K562 (cell line): Measurements from ENCODE around the gene PELI1. TPM values are rescaled to one million over a fixed set of nuclear protein-coding genes. Genes with fewer than 3 reads are reported as not detected.

Experiments used
- ATAC-seq: fragments of 200-7000 bp; cut with Tn5 transposase; 3 replicates; pipeline ENCODE4 v1.9.1; 2020; ENCODE audit warnings: moderate library complexity
- BruUV-seq: library from RNA; stranded (reverse); fragments of 400-500 nt; replicated peaks from 2 replicates; lab custom pipeline; 2021; lab: Mats Ljungman, UMichigan
- CTCF ChIA-PET: fragments of 300-600 bp; formaldehyde crosslinking; extraction: SDS; loops from one replicate; lab custom pipeline; 2021; ENCODE audit warnings: low intra/inter-chr PET ratio; lab: Yijun Ruan, JAX
- POLR2A ChIA-PET: fragments of 300-600, 350-650 bp; sonication (Branson Sonifier 250); formaldehyde crosslinking; extraction: SDS; loops from one replicate; lab custom pipeline; 2021; ENCODE audit warnings: antibody characterized with exemption, inconsistent platforms; lab: Yijun Ruan, JAX
- DNase-seq, 4 experiments: peaks; one replicate each; pipeline versions ENCODE4 v3.0.0 to v3.0.0-alpha.2; 2011 to 2018; ENCODE audit warnings: low spot score in 3 of 4, mixed read lengths in 3 of 4; ENCODE audit errors: extremely low read depth in 1 of 4
- FAIRE-seq: peaks from 2 replicates; lab custom pipeline; 2011; peaks lifted over from hg19 to GRCh38; lab: Jason Lieb, UNC
- H2AFZ ChIP-seq: 2 replicates; pipeline ENCODE4 v1.6.0; 2011; ENCODE audit warnings: low read depth, low read length, control low read depth, inconsistent platforms
- H3K27ac ChIP-seq: fragments of 200-600 bp; 3 replicates; pipeline ENCODE4 v1.8.0; 2011; ENCODE audit warnings: low read depth, mild to moderate bottlenecking, control low read depth, inconsistent platforms, low read length, moderate library complexity, mixed read lengths; ENCODE audit errors: extremely low read depth
- H3K27me3 ChIP-seq, 2 experiments: fragments of 300-600 bp in 1 of 2; 2 replicates in 1 of 2; 3 replicates in 1 of 2; pipeline versions ENCODE4 v1.6.0 to v1.8.0; 2011; ENCODE audit warnings: inconsistent platforms in 2 of 2, low read length in 2 of 2, mild to moderate bottlenecking in 1 of 2, mixed read lengths in 1 of 2, moderate library complexity in 1 of 2; ENCODE audit not compliant: control insufficient read depth in 2 of 2, insufficient read depth in 2 of 2
- H3K36me3 ChIP-seq: fragments of 300-600 bp; 3 replicates; pipeline ENCODE4 v1.8.0; 2011; ENCODE audit warnings: mild to moderate bottlenecking, low read length, inconsistent platforms; ENCODE audit not compliant: control insufficient read depth, insufficient read depth
- H3K4me1 ChIP-seq, 2 experiments: fragments of 200-600 bp in 1 of 2; replicated peaks in 1 of 2; 2 replicates in 1 of 2; 3 replicates in 1 of 2; pipeline versions ENCODE4 v1.5.1 to v1.8.0; 2011; ENCODE audit warnings: inconsistent platforms in 2 of 2, low read length in 2 of 2, mild to moderate bottlenecking in 1 of 2, mixed read lengths in 1 of 2, moderate library complexity in 1 of 2; ENCODE audit not compliant: control insufficient read depth in 2 of 2, insufficient read depth in 2 of 2
- H3K4me2 ChIP-seq: 2 replicates; pipeline ENCODE4 v1.6.1; 2011; ENCODE audit warnings: low read length, control low read depth, inconsistent platforms, mixed read lengths; ENCODE audit not compliant: insufficient read depth
- H3K4me3 ChIP-seq: fragments of 200-600 bp; sonication (generic), shearing (Covaris generic); 2 replicates; pipeline ENCODE4 v1.5.1; 2016; ENCODE audit warnings: control low read depth, inconsistent platforms
- H3K79me2 ChIP-seq: fragments of 200-600 bp; 3 replicates; pipeline ENCODE4 v1.8.0; 2011; ENCODE audit warnings: low read length, inconsistent platforms; ENCODE audit not compliant: control insufficient read depth, insufficient read depth
- H3K9ac ChIP-seq, 2 experiments: 2 replicates each; pipeline versions ENCODE4 v1.6.0 to v1.6.1; 2011; ENCODE audit warnings: low read depth in 2 of 2, low read length in 2 of 2, control low read depth in 1 of 2, inconsistent platforms in 1 of 2, mild to moderate bottlenecking in 1 of 2, mixed read lengths in 1 of 2; ENCODE audit not compliant: insufficient read depth in 1 of 2
- H3K9me1 ChIP-seq: one replicate; pipeline ENCODE4 v1.6.0; 2011; ENCODE audit warnings: inconsistent platforms, mild to moderate bottlenecking, low read length, moderate library complexity; ENCODE audit not compliant: control insufficient read depth, insufficient read depth
- H3K9me3 ChIP-seq: replicated peaks from 2 replicates; pipeline ENCODE4 v1.5.1; 2011; ENCODE audit warnings: low read depth, low read length, inconsistent platforms; ENCODE audit not compliant: control insufficient read depth, insufficient read depth
- H4K20me1 ChIP-seq: replicated peaks from 2 replicates; pipeline ENCODE4 v1.6.1; 2011; ENCODE audit warnings: low read length, inconsistent platforms, mixed read lengths; ENCODE audit not compliant: control insufficient read depth, insufficient read depth
- BACH1 ChIP-seq: fragments of 200-800 bp; sonication (Bioruptor generic); IDR thresholded peaks from 2 replicates; pipeline ENCODE4 v1.6.1; 2016; ENCODE audit warnings: missing genetic modification characterization, missing compliant biosample characterization
- EGR1 ChIP-seq: fragments of 450-650 bp; conservative IDR thresholded peaks from 2 replicates; pipeline ENCODE4 v1.6.1; 2017; ENCODE audit warnings: mild to moderate bottlenecking
- ELF4 ChIP-seq: fragments of 450-650 bp; formaldehyde crosslinking; IDR thresholded peaks from 2 replicates; pipeline ENCODE4 v1.4.0; 2022; ENCODE audit warnings: missing genetic modification characterization
- FUS ChIP-seq: fragments of 200-400 bp; formaldehyde crosslinking; optimal IDR thresholded peaks from 2 replicates; pipeline ENCODE3; 2017; ENCODE audit warnings: low read depth, low read length
- GABPB1 ChIP-seq: sonication (generic); formaldehyde crosslinking; IDR thresholded peaks from 2 replicates; pipeline ENCODE4 v1.8.0; 2022; ENCODE audit warnings: mild to moderate bottlenecking, missing genetic modification reagents
- MBD1 ChIP-seq: fragments of 250-450 bp; sonication (Bioruptor Pico); IDR thresholded peaks from 2 replicates; pipeline ENCODE4 v1.8.0; 2022; ENCODE audit warnings: inconsistent platforms
- MTA2 ChIP-seq: fragments of 450-650 bp; IDR thresholded peaks from 2 replicates; pipeline ENCODE4 v1.6.1; 2016; ENCODE audit warnings: low read depth
- MYBL2 ChIP-seq, 2 experiments: fragments of 450-650 bp in 1 of 2; sonication (generic) in 1 of 2; formaldehyde crosslinking in 1 of 2; IDR thresholded peaks; 2 replicates each; pipeline versions ENCODE4 v1.6.1 to v1.8.1; 2017 to 2022; ENCODE audit warnings: borderline replicate concordance in 1 of 2, inconsistent platforms in 1 of 2, low read depth in 1 of 2, mild to moderate bottlenecking in 1 of 2, missing genetic modification reagents in 1 of 2, moderate library complexity in 1 of 2
- MYC ChIP-seq, 2 experiments: fragments of 250-450 bp in 1 of 2; sonication (Bioruptor Pico) in 1 of 2; IDR thresholded peaks; 2 replicates each; pipeline versions ENCODE4 v1.5.1 to v1.6.1; 2012 to 2021; ENCODE audit warnings: low read depth in 2 of 2, borderline replicate concordance in 1 of 2, improper control_type of control experiment in 1 of 2, low read length in 1 of 2, mild to moderate bottlenecking in 1 of 2, moderate library complexity in 1 of 2
- NONO ChIP-seq, 2 experiments: fragments of 200-400 bp in 1 of 2; fragments of 450-650 bp in 1 of 2; formaldehyde crosslinking in 1 of 2; IDR thresholded peaks; 2 replicates each; pipeline ENCODE4 v1.6.1; 2017; ENCODE audit warnings: low read depth in 2 of 2, mild to moderate bottlenecking in 2 of 2, moderate library complexity in 2 of 2, low read length in 1 of 2
- PHB2 ChIP-seq: fragments of 450-650 bp; IDR thresholded peaks from 2 replicates; pipeline ENCODE4 v1.6.1; 2017; ENCODE audit warnings: low read depth
- POLR2G ChIP-seq: fragments of 200-400 bp; formaldehyde crosslinking; IDR thresholded peaks from 2 replicates; pipeline ENCODE4 v1.6.1; 2017; ENCODE audit warnings: low read depth, mild to moderate bottlenecking, antibody characterized with exemption, low read length, moderate library complexity
- POLR3A ChIP-seq: IDR thresholded peaks from 2 replicates; pipeline ENCODE4 v1.6.1; 2011; ENCODE audit warnings: borderline replicate concordance, mild to moderate bottlenecking, moderate library complexity; ENCODE audit not compliant: insufficient read length, insufficient read depth; ENCODE audit errors: extremely low read depth
- RNF2 ChIP-seq: sonication (generic); IDR thresholded peaks from 2 replicates; pipeline ENCODE4 v1.6.1; 2016
- SOX6 ChIP-seq: fragments of 450-650 bp; IDR thresholded peaks from 2 replicates; pipeline ENCODE4 v1.6.1; 2014; ENCODE audit warnings: mild to moderate bottlenecking
- TEAD4 ChIP-seq, 2 experiments: sonication (generic) in 1 of 2; formaldehyde crosslinking in 1 of 2; IDR thresholded peaks; 2 replicates each; pipeline versions ENCODE4 v1.6.1 to v1.8.0; 2012 to 2022; ENCODE audit warnings: borderline replicate concordance in 1 of 2, inconsistent platforms in 1 of 2, low read length in 1 of 2, mild to moderate bottlenecking in 1 of 2, missing genetic modification reagents in 1 of 2
- ZEB2 ChIP-seq: fragments of 450-650 bp; IDR thresholded peaks from 2 replicates; pipeline ENCODE4 v1.6.1; 2016
- WGBS: fragments of 100-300 bp; shearing (Covaris generic); methylation state at CpG from one replicate; pipeline ENCODE4 v1.1.6; 2016; ENCODE audit warnings: low coverage, mixed read lengths; ENCODE audit not compliant: insufficient coverage; ENCODE audit errors: missing lambda C conversion rate; 5-methylcytosine and 5-hydroxymethylcytosine counted together
- in situ Hi-C: fragments of 300-500 bp; cut with MboI; formaldehyde crosslinking; loops from 4 replicates; pipeline ENCODE4 v1.15.0; 2018; ENCODE audit warnings: inconsistent platforms, mixed read lengths
- intact Hi-C: fragments of 100-400 bp; cut with micrococcal nuclease; formaldehyde crosslinking; loops from 2 replicates; pipeline ENCODE4 v1.14.2; 2022
- polyA plus RNA-seq, 8 experiments: library from polyadenylated mRNA; depleted of rRNA in 4 of 8; stranded (reverse) in 5 of 8; unstranded in 3 of 8; fragments of >200 nt; fragmentation: Nextera tagmentation in 2 of 8; fragmentation: Illumina TruSeq in 1 of 8; extraction: Ambion mirVana in 2 of 8; extraction: Trizol in 1 of 8; gene quantifications; 2 replicates each; pipeline versions ENCODE4 v1.2.1 to v1.2.3, GENCODE V29; 2011 to 2014; ENCODE audit warnings: inconsistent platforms in 1 of 8, missing spikeins in 1 of 8
- total RNA-seq, 7 experiments: library from RNA; depleted of rRNA in 6 of 7; stranded (reverse); fragments of >200 nt in 6 of 7; fragmentation: Illumina TruSeq in 2 of 7; extraction: Trizol in 2 of 7; gene quantifications; 2 replicates each; pipeline versions ENCODE4 v1.2.1 to v1.2.3, GENCODE V29; 2011 to 2021; ENCODE audit warnings: low replicate concordance in 1 of 7
- TF ChIP-seq, protein P1 (sequence below): fragments of 250-450 bp; sonication (Bioruptor Pico); IDR thresholded peaks from 2 replicates; pipeline ENCODE4 v1.8.0; 2022; ENCODE audit warnings: inconsistent platforms, mild to moderate bottlenecking, moderate library complexity, borderline replicate concordance
- TF ChIP-seq, protein P2 (sequence below): IDR thresholded peaks from 3 replicates; pipeline ENCODE4 v1.6.1; 2011; ENCODE audit warnings: borderline replicate concordance, mild to moderate bottlenecking; ENCODE audit not compliant: insufficient read length, insufficient read depth

The PELI1 gene
- total and polyA plus RNA-seq, 9 of the 15 experiments (the other 6 are each of a cell fraction or from before 2014, with no cell fraction given): 3.3 to 19.2 (median 12.5) TPM

DNA sequence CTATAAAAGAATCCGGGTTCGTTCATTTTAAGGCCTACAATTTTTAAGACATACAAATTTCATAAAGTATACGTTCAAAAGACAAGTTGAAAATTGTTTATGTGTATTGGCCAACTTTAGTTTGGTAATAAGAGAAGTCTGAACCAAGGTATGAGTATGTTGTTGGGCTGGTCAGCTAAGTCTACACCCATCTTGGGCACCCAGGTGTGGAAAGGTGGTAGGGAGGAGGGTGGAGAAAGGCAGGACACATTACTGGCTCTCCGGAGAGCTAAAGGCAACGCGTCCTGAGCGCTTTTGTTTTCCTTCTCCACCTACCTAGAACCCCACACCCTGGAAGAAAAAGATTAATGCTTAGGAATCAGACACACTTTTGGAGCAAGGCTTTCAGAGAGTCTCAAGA lies 899 bp upstream of the PELI1 start:
- H4K20me1 ChIP-seq: no peaks in the 10 kb centered on the region
- ATAC-seq: no peak
- ChIA-PET POLR2A (no interaction called here), CTCF (no interaction called here)
- WGBS: 79% methylated on average over 7 of the region's 7 CpGs
- no TSS peak for BruUV-seq
- no peak overlapping the region for H3K9ac ChIP-seq
- H3K4me1 ChIP-seq: peaks cover 0 to 13% of the 10 kb centered on the region in 2 experiments; a peak in 3 of 5 replicates
- no peak overlapping the region for H3K4me2 ChIP-seq
- no peaks in the 10 kb centered on the region for H3K36me3 ChIP-seq
- no peak for FAIRE-seq
- no peak overlapping the region for H3K27ac ChIP-seq
- H3K9me3 ChIP-seq: no peaks in the 10 kb centered on the region
- intact Hi-C loops (no loop called here), in situ Hi-C loops (no loop called here)
- TF ChIP-seq GABPB1 (CRISPR knock-in tag): no peak
- TF ChIP-seq MBD1 (CRISPR knock-in tag): no peak
- no peak for TF ChIP-seq SOX6
- no peak for TF ChIP-seq TEAD4 (IDR thresholded peaks at IDR 0.05; ENCODE audit: low read length)
- no peak for TF ChIP-seq TEAD4 (CRISPR knock-in tag; IDR thresholded peaks at IDR 0.05; ENCODE audit: borderline replicate concordance)
- no peak for TF ChIP-seq MTA2
- TF ChIP-seq POLR3A: no peak
- no peak for TF ChIP-seq EGR1
- TF ChIP-seq FUS: no peak
- TF ChIP-seq MYBL2 (IDR thresholded peaks at IDR 0.05; ENCODE audit: low read depth): no peak
- no peak for TF ChIP-seq MYBL2 (CRISPR knock-in tag; IDR thresholded peaks at IDR 0.05; ENCODE audit: borderline replicate concordance)
- TF ChIP-seq ZEB2: no peak
- TF ChIP-seq ELF4: no peak
- no peak for TF ChIP-seq POLR2G
- TF ChIP-seq, protein P1, sequence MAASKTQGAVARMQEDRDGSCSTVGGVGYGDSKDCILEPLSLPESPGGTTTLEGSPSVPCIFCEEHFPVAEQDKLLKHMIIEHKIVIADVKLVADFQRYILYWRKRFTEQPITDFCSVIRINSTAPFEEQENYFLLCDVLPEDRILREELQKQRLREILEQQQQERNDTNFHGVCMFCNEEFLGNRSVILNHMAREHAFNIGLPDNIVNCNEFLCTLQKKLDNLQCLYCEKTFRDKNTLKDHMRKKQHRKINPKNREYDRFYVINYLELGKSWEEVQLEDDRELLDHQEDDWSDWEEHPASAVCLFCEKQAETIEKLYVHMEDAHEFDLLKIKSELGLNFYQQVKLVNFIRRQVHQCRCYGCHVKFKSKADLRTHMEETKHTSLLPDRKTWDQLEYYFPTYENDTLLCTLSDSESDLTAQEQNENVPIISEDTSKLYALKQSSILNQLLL: no peak
- TF ChIP-seq, protein P2, sequence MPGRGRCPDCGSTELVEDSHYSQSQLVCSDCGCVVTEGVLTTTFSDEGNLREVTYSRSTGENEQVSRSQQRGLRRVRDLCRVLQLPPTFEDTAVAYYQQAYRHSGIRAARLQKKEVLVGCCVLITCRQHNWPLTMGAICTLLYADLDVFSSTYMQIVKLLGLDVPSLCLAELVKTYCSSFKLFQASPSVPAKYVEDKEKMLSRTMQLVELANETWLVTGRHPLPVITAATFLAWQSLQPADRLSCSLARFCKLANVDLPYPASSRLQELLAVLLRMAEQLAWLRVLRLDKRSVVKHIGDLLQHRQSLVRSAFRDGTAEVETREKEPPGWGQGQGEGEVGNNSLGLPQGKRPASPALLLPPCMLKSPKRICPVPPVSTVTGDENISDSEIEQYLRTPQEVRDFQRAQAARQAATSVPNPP: no peak
- TF ChIP-seq BACH1 (tag): no peak
- TF ChIP-seq MYC (IDR thresholded peaks at IDR 0.05; ENCODE audit: low read depth, low read length): no peak
- TF ChIP-seq MYC (CRISPR knock-in tag; IDR thresholded peaks at IDR 0.05; ENCODE audit: borderline replicate concordance, low read depth): no peak
- no peak for TF ChIP-seq PHB2
- no peak for TF ChIP-seq RNF2
- TF ChIP-seq NONO (IDR thresholded peaks at IDR 0.05; ENCODE audit: low read depth in 2 of 2, low read length in 1 of 2): no peak
- no peak for DNase-seq
- no peaks in the 10 kb centered on the region for H3K27me3 ChIP-seq
- H2AFZ ChIP-seq: peak overlapping the region; percentile 95
- H3K79me2 ChIP-seq: peaks cover 40% of the 10 kb centered on the region
- H3K9me1 ChIP-seq: no peaks in the 10 kb centered on the region
- no peak overlapping the region for H3K4me3 ChIP-seq
